Activated T-helper 1 cell treated with anti-CD3 and anti-CD28 coated beads, Interleukin-12 subunit alpha, Interleukin-12 subunit beta, Interleukin-2, Interleukin-4 antibody, amounts not matched to agents 30 ng/mL and 10 ng/mL and 1 ng/mL, durations not matched to agents 14 hours and 24 hours and 36 hours (primary cell): ENCODE results near the gene CCDC127. TPM values are rescaled to one million over a fixed set of nuclear protein-coding genes. Genes with fewer than 3 reads are reported as not detected.

Experiments
- DNase-seq: peaks from one replicate; pipeline ENCODE4 v3.0.0; 2021; ENCODE audit warnings: low spot score
- H3K27ac Mint-ChIP-seq: one replicate; pipeline ENCODE4 v1.8.0; 2021; ENCODE audit warnings: mild to moderate bottlenecking, mixed read lengths
- H3K27me3 Mint-ChIP-seq: one replicate; pipeline ENCODE4 v1.8.0; 2022; ENCODE audit warnings: mild to moderate bottlenecking, moderate library complexity, mixed read lengths; ENCODE audit not compliant: insufficient read depth
- H3K36me3 Mint-ChIP-seq: one replicate; pipeline ENCODE4 v1.8.0; 2021; ENCODE audit warnings: low read depth, mixed read lengths
- H3K4me1 Mint-ChIP-seq: one replicate; pipeline ENCODE4 v1.8.0; 2021; ENCODE audit warnings: low read depth, mixed read lengths
- H3K4me3 Mint-ChIP-seq: one replicate; pipeline ENCODE4 v1.8.0; 2021; ENCODE audit warnings: mild to moderate bottlenecking, moderate library complexity, mixed read lengths
- H3K9me3 Mint-ChIP-seq: one replicate; pipeline ENCODE4 v1.8.0; 2021; ENCODE audit warnings: mixed read lengths
- intact Hi-C: fragments of 100-400 bp; cut with micrococcal nuclease; formaldehyde crosslinking; loops from one replicate; pipeline ENCODE4 v1.15.1; 2024
- total RNA-seq: library from RNA; stranded (reverse); gene quantifications from 2 replicates; pipeline ENCODE4 v1.2.3, GENCODE V29; 2022

CCDC127 gene
- total RNA-seq, 1 donor from 2014 or later, result 10.9 TPM

- H3K27ac Mint-ChIP-seq, result no peak overlapping the region
- intact Hi-C loops, result no loop called here
- DNase-seq, result no peak
- H3K4me1 Mint-ChIP-seq, result no peaks in the 10 kb centered on the region
- peaks cover 19% of the 10 kb centered on the region for H3K9me3 Mint-ChIP-seq
- no peaks in the 10 kb centered on the region for H3K27me3 Mint-ChIP-seq
- no peak overlapping the region for H3K4me3 Mint-ChIP-seq
- H3K36me3 Mint-ChIP-seq, result no peaks in the 10 kb centered on the region
Measured at GRCh38 chr5:147751-148150, 70.2 kb downstream of the CCDC127 start.

Other genes with a start within 250 kb of the CCDC127 start
- not detected in 2 replicates for gene PLEKHG4B, start 126.0 kb downstream of the CCDC127 start, total RNA-seq
- not detected in 2 replicates for gene LRRC14B, start 26.7 kb downstream of the CCDC127 start, total RNA-seq
- 135 TPM in 2 replicates for gene SDHA, start 167 bp upstream of the CCDC127 start, total RNA-seq
- 117 and 118 TPM in 2 replicates for gene PDCD6, start 53.5 kb upstream of the CCDC127 start, total RNA-seq
- gene AHRR, start 103.6 kb upstream of the CCDC127 start, total RNA-seq, result 22.7 and 23.7 TPM in 2 replicates
- 59.6 and 62.0 TPM in 2 replicates for gene EXOC3, start 225.0 kb upstream of the CCDC127 start, total RNA-seq